Stimulated activated CD8-positive, alpha-beta memory T cell treated with anti-CD3 and anti-CD28 coated beads, Interleukin-4, amount 100 ng/mL, for 4 hours (primary cell): Measurements from ENCODE around the gene HACL1.
"Not testable (repeated sequence)": the region's sequence is repeated elsewhere in the genome, so short reads cannot be mapped to it uniquely, and the experiment has no call there.

Source experiments
- DNase-seq, 2 donors: peaks; one replicate each; pipeline ENCODE4 v3.0.0-alpha.2; 2020; ENCODE audit warnings: low read depth in 2 of 2, low spot score in 1 of 2

HACL1 gene

GRCh38 chr3:15581471-15582394 lies 19.6 kb downstream of the HACL1 start:
- DNase-seq, result no peak

- DNase-seq, result no peak
Observed at GRCh38 chr3:15579051-15579450, 22.3 kb downstream of the HACL1 start.

GRCh38 chr3:15578289-15578867 lies 23.0 kb downstream of the HACL1 start:
- no peak for DNase-seq

- no peak for DNase-seq
Observed at GRCh38 chr3:15576475-15576874, 24.9 kb downstream of the HACL1 start.

GRCh38 chr3:15575446-15575845 lies 25.9 kb downstream of the HACL1 start:
- no peak for DNase-seq

GRCh38 chr3:15572138-15572537 lies 29.2 kb downstream of the HACL1 start:
- no peak for DNase-seq

- DNase-seq, result no peak
Observed at GRCh38 chr3:15563190-15563589, 38.2 kb downstream of the HACL1 start.

- DNase-seq, result no peak
Observed at GRCh38 chr3:15562560-15562959, 38.8 kb downstream of the HACL1 start.

- DNase-seq, result no peak
Observed at GRCh38 chr3:15558581-15558980, 42.8 kb downstream of the HACL1 start.

GRCh38 chr3:15557511-15557946 lies 43.8 kb downstream of the HACL1 start:
- DNase-seq, result peak; percentile 8 to 9

- no peak for DNase-seq
Observed at GRCh38 chr3:15556512-15556911, 44.9 kb downstream of the HACL1 start.

- DNase-seq, result no peak
Observed at GRCh38 chr3:15553749-15554148, 47.6 kb downstream of the HACL1 start.

- no peak for DNase-seq
Observed at GRCh38 chr3:15551902-15552301, 49.5 kb downstream of the HACL1 start.

GRCh38 chr3:15549846-15550245 lies 51.5 kb downstream of the HACL1 start:
- DNase-seq, result no peak

GRCh38 chr3:15542614-15543013 lies 58.8 kb downstream of the HACL1 start:
- no peak for DNase-seq

- DNase-seq, result no peak
Observed at GRCh38 chr3:15541371-15541770, 60.0 kb downstream of the HACL1 start.

- no peak for DNase-seq
Observed at GRCh38 chr3:15539066-15539465, 62.3 kb downstream of the HACL1 start.

GRCh38 chr3:15538345-15538744 lies 63.0 kb downstream of the HACL1 start:
- no peak for DNase-seq

GRCh38 chr3:15536856-15537255 lies 64.5 kb downstream of the HACL1 start:
- DNase-seq, result no peak

- DNase-seq, result peak; percentile 10 to 16
Observed at GRCh38 chr3:15535732-15536131, 65.6 kb downstream of the HACL1 start.

- DNase-seq, result not testable (repeated sequence)
Observed at GRCh38 chr3:15532614-15533013, 68.8 kb downstream of the HACL1 start.

GRCh38 chr3:15531346-15531745 lies 70.0 kb downstream of the HACL1 start:
- DNase-seq, result no peak
